ENCODE results near the gene CLEC4E.

Gene CLEC4E

DNA sequence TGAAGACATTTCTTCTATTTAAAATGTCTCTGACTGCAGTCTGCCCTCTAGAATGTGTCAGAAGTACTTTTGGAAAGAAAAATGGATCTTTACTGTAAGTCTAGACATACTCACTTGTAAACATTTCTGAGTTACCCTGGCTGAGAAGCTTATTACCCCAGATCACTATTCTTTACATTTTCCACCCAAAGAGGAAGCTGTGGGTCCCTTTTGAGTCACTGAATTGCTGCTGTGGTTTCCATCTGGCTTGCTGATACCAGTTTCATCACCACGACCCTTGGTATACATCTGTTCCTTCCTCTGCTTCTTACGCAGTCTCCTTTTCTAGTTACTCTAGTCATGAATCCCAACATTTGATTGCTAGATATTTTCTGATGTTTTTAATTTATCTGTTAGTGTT is 47.6 kb downstream of the CLEC4E start:
- Histone ChIP-seq H3K9me3 (ENCODE audit: insufficient read depth, low read length) (no peaks in the 10 kb centered on the region; the same call in 1 of the 2 replicates), H3K9ac (ENCODE audit: insufficient read length, low read depth) (no peak overlapping the region), H3K36me3 (ENCODE audit: insufficient read depth, insufficient read length, low read length) (no peaks in the 10 kb centered on the region), H3K4me1 (ENCODE audit: insufficient read depth, insufficient read length) (no peaks in the 10 kb centered on the region), H3K4me3 (ENCODE audit: insufficient read length, low read depth) (no peak overlapping the region), H3K27me3 (ENCODE audit: insufficient read depth, insufficient read length) (no peaks in the 10 kb centered on the region)
- DNase-seq (ENCODE audit: low read depth, low spot score) = no peak
- TF ChIP-seq SUZ12 (IDR thresholded peaks at IDR 0.05; ENCODE audit: extremely low read depth, insufficient read depth, insufficient read length) (no peak), ZNF274 (IDR thresholded peaks at IDR 0.05; ENCODE audit: low read depth, low read length) (no peak)

DNA sequence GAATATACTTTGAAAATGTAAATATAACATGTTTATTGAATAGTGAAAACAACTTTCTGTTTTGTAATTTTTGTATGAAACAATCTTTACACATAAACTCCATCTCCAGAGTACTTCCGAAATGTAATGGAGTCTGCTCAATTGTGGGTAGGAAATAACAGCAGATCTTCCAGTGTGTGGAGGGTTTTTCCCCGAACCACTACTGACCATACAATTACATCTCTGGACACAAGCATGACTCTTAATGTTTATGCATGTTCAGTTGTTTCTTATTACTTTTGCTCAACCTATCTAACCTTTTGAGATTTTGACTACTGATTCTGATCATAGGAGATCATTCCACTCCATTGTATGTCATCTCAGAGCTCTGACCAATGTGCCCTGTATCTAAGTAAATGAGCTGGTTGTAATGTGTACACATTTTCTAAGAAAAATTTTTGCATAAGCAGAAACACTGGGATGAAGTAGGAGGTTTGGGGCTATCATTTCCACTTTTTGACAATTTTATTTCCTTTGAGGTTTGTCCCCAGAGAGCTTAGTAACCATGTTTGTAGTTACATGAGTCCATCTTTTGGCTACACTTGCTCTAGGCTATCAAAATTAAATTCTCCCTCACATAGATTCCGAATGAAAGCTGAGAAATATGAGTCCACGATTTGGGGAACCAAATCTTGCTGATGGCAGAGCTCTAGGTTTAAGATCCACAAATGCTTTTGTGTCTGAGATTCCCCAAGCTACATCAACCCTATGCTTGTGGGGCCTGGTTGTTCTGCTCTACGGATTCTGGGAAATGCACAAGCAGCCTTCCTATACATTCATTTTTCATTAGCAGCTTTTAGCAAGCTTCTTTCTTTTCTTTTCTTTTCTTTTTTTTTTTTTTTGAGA is 48.8 kb downstream of the CLEC4E start:
- no peaks in the 10 kb centered on the region for H3K4me1 ChIP-seq (ENCODE audit: insufficient read depth, insufficient read length)
- TF ChIP-seq SUZ12 (IDR thresholded peaks at IDR 0.05; ENCODE audit: extremely low read depth, insufficient read depth, insufficient read length) = no peak
- no peak for TF ChIP-seq YY1 (IDR thresholded peaks at IDR 0.05; ENCODE audit: insufficient read depth, insufficient read length)
- TF ChIP-seq ZNF274 (IDR thresholded peaks at IDR 0.05; ENCODE audit: low read depth, low read length) = no peak

More for the DNA sequence above, 48.8 kb downstream of the CLEC4E start:
- Histone ChIP-seq H3K9me3 (ENCODE audit: insufficient read depth, low read length) (peaks cover 7% of the 10 kb centered on the region; the same call in 1 of the 2 replicates), H3K4me3 (ENCODE audit: insufficient read length, low read depth) (no peak overlapping the region), H3K27me3 (ENCODE audit: insufficient read depth, insufficient read length) (no peaks in the 10 kb centered on the region), H3K36me3 (ENCODE audit: insufficient read depth, insufficient read length, low read length) (no peaks in the 10 kb centered on the region), H3K9ac (ENCODE audit: insufficient read length, low read depth) (no peak overlapping the region)
- DNase-seq (ENCODE audit: low read depth, low spot score) = no peak

Measured in NT2/D1 (cell line).